HepG2 (cell line): ENCODE results near the gene MMRN1. TPM values are rescaled to one million over a fixed set of nuclear protein-coding genes. Genes with fewer than 3 reads are reported as not detected.

Experiments
- ATAC-seq: fragments of 200-7000 bp; cut with Tn5 transposase; 3 replicates; pipeline ENCODE4 v1.9.1; 2020; ENCODE audit warnings: mild to moderate bottlenecking, moderate library complexity
- BruUV-seq: library from RNA; stranded (reverse); fragments of 400-500 nt; replicated peaks from 2 replicates; lab custom pipeline; 2021; lab: Mats Ljungman, UMichigan
- CTCF ChIA-PET: fragments of 300-600 bp; formaldehyde crosslinking; extraction: SDS; loops from one replicate; lab custom pipeline; 2021; ENCODE audit warnings: low total read pairs, inconsistent platforms, low intra/inter-chr PET ratio; lab: Yijun Ruan, JAX
- POLR2A ChIA-PET: fragments of 350-600 bp; sonication (Branson Sonifier 250); formaldehyde crosslinking; loops from one replicate; lab custom pipeline; 2020; ENCODE audit warnings: antibody characterized with exemption, inconsistent platforms; lab: Yijun Ruan, JAX
- DNase-seq: peaks from one replicate; pipeline ENCODE4 v3.0.0-alpha.2; 2015; ENCODE audit warnings: low spot score
- FAIRE-seq: peaks from 3 replicates; lab custom pipeline; 2011; peaks lifted over from hg19 to GRCh38; lab: Jason Lieb, UNC
- H2AFZ ChIP-seq: one replicate; pipeline ENCODE4 v1.6.1; 2011; ENCODE audit warnings: low read length, inconsistent platforms
- H3K27ac ChIP-seq: fragments of 300-600 bp; 3 replicates; pipeline ENCODE4 v1.8.0; 2011; ENCODE audit warnings: mixed run types, mild to moderate bottlenecking, mixed read lengths, low read length, inconsistent platforms; ENCODE audit not compliant: insufficient read depth; ENCODE audit errors: extremely low read length
- H3K27me3 ChIP-seq, 2 experiments: fragments of 200-600 bp in 1 of 2; 2 replicates in 1 of 2; 3 replicates in 1 of 2; pipeline versions ENCODE4 v1.6.0 to v1.8.0; 2011; ENCODE audit warnings: low read length in 2 of 2, mild to moderate bottlenecking in 2 of 2, moderate library complexity in 2 of 2, inconsistent platforms in 1 of 2; ENCODE audit not compliant: insufficient read depth in 2 of 2, control insufficient read depth in 1 of 2
- H3K36me3 ChIP-seq, 2 experiments: fragments of 200-600 bp in 1 of 2; replicated peaks in 1 of 2; 2 replicates in 1 of 2; 3 replicates in 1 of 2; pipeline versions ENCODE4 v1.5.1 to v1.8.0; 2011; ENCODE audit warnings: low read length in 2 of 2, inconsistent platforms in 1 of 2; ENCODE audit not compliant: insufficient read depth in 2 of 2, control insufficient read depth in 1 of 2
- H3K4me1 ChIP-seq: 2 replicates; pipeline ENCODE4 v1.5.1; 2012; ENCODE audit warnings: low read length, inconsistent platforms; ENCODE audit not compliant: insufficient read depth
- H3K4me2 ChIP-seq: 2 replicates; pipeline ENCODE4 v1.6.0; 2011; ENCODE audit warnings: low read depth, low read length, inconsistent platforms
- H3K4me3 ChIP-seq, 3 experiments: fragments of 200-600 bp in 1 of 3; sonication (generic), shearing (Covaris generic) in 1 of 3; replicated peaks in 1 of 3; 2 replicates each; pipeline ENCODE4 v1.5.1; 2011 to 2016; ENCODE audit warnings: low read length in 3 of 3, inconsistent platforms in 2 of 3, low read depth in 2 of 3, mild to moderate bottlenecking in 2 of 3, control low read depth in 1 of 3, mixed read lengths in 1 of 3; ENCODE audit not compliant: insufficient read depth in 1 of 3
- H3K79me2 ChIP-seq: one replicate; pipeline ENCODE4 v1.6.1; 2011; ENCODE audit warnings: low read length, inconsistent platforms; ENCODE audit not compliant: insufficient read depth
- H3K9ac ChIP-seq: 2 replicates; pipeline ENCODE4 v1.6.0; 2011; ENCODE audit warnings: mild to moderate bottlenecking, low read depth, low read length, inconsistent platforms; ENCODE audit not compliant: insufficient read depth
- H3K9me3 ChIP-seq: 2 replicates; pipeline ENCODE4 v1.5.1; 2012; ENCODE audit warnings: mild to moderate bottlenecking, low read length
- H4K20me1 ChIP-seq: 2 replicates; pipeline ENCODE4 v1.6.0; 2011; ENCODE audit warnings: inconsistent platforms, mild to moderate bottlenecking, low read length, moderate library complexity; ENCODE audit not compliant: insufficient read depth
- ATAD3A ChIP-seq: sonication (generic); formaldehyde crosslinking; IDR thresholded peaks from 2 replicates; pipeline ENCODE4 v1.4.0; 2020; ENCODE audit warnings: missing genetic modification reagents
- HMG20A ChIP-seq: IDR thresholded peaks from 2 replicates; pipeline ENCODE4 v1.6.1; 2016; ENCODE audit warnings: borderline replicate concordance
- JDP2 ChIP-seq: sonication (generic); formaldehyde crosslinking; IDR thresholded peaks from 2 replicates; pipeline ENCODE4 v1.8.1; 2022; ENCODE audit warnings: missing genetic modification reagents, borderline replicate concordance
- KDM5A ChIP-seq: fragments of 200-600 bp; sonication (generic); IDR thresholded peaks from 2 replicates; pipeline ENCODE4 v1.7.0; 2018; ENCODE audit warnings: antibody characterized with exemption, mild to moderate bottlenecking, low read length, borderline replicate concordance
- MAFG ChIP-seq: sonication (generic); formaldehyde crosslinking; IDR thresholded peaks from 2 replicates; pipeline ENCODE4 v1.5.1; 2020; ENCODE audit warnings: mild to moderate bottlenecking, missing genetic modification reagents
- MTA1 ChIP-seq: sonication (generic); formaldehyde crosslinking; IDR thresholded peaks from 2 replicates; pipeline ENCODE4 v1.4.0; 2020; ENCODE audit warnings: missing genetic modification reagents, mild to moderate bottlenecking, borderline replicate concordance
- PRPF4 ChIP-seq: fragments of 200-400 bp; formaldehyde crosslinking; IDR thresholded peaks from 2 replicates; pipeline ENCODE4 v1.6.1; 2016; ENCODE audit warnings: low read length, low read depth; ENCODE audit not compliant: poor library complexity, severe bottlenecking
- SAFB2 ChIP-seq: sonication (generic); formaldehyde crosslinking; IDR thresholded peaks from 2 replicates; pipeline ENCODE4 v1.5.1; 2020; ENCODE audit warnings: missing genetic modification reagents, low read depth, mild to moderate bottlenecking, borderline replicate concordance
- SMARCC2 ChIP-seq: fragments of 450-650 bp; IDR thresholded peaks from 2 replicates; pipeline ENCODE4 v1.6.1; 2017; ENCODE audit warnings: antibody characterized with exemption, mild to moderate bottlenecking
- SMC3 ChIP-seq: IDR thresholded peaks from 2 replicates; pipeline ENCODE4 v1.6.1; 2011; ENCODE audit warnings: low read length, improper control_type of control experiment
- SOX13 ChIP-seq, 3 experiments: fragments of 450-650 bp in 1 of 3; sonication (generic) in 1 of 3; formaldehyde crosslinking in 1 of 3; IDR thresholded peaks in 2 of 3; conservative IDR thresholded peaks in 1 of 3; 2 replicates each; pipeline versions ENCODE4 v1.5.0 to v1.6.1; 2016 to 2020; ENCODE audit warnings: antibody characterized with exemption in 1 of 3, mild to moderate bottlenecking in 1 of 3, missing compliant biosample characterization in 1 of 3, missing genetic modification reagents in 1 of 3, moderate library complexity in 1 of 3
- SUZ12 ChIP-seq: fragments of 150-350 bp; IDR thresholded peaks from 2 replicates; pipeline ENCODE4 v1.6.1; 2014; ENCODE audit warnings: low read depth, low read length
- WGBS: methylation state at CpG from one replicate; pipeline ENCODE4 v1.1.6; 2017; ENCODE audit warnings: low lambda C conversion rate; 5-methylcytosine and 5-hydroxymethylcytosine counted together
- in situ Hi-C: cut with HindIII; loops from 2 replicates; pipeline ENCODE4 v1.10.0; 2017; ENCODE audit warnings: low pct_unique_long_range_greater_than_20kb; ENCODE audit not compliant: extremely low pct_ligation_motif_present
- intact Hi-C: fragments of 100-400 bp; cut with micrococcal nuclease; formaldehyde crosslinking; loops from one replicate; pipeline ENCODE4 v1.10.0; 2022; ENCODE audit not compliant: unreplicated experiment
- polyA plus RNA-seq, 8 experiments: library from polyadenylated mRNA; depleted of rRNA in 3 of 8; stranded (reverse) in 7 of 8; unstranded in 1 of 8; fragments of >200 nt; fragmentation: Illumina TruSeq in 4 of 8; extraction: Trizol in 4 of 8; gene quantifications; 2 replicates each; pipeline versions ENCODE4 v1.2.1 to v1.2.3, GENCODE V29; 2011 to 2016; ENCODE audit warnings: low read depth in 4 of 8, missing spikeins in 1 of 8, mixed read lengths in 1 of 8; ENCODE audit not compliant: insufficient read depth in 1 of 8
- total RNA-seq, 5 experiments: library from RNA; depleted of rRNA; stranded (reverse); fragments of >200 nt; fragmentation: Illumina TruSeq; extraction: Trizol; gene quantifications; 2 replicates each; pipeline ENCODE4 v1.2.3, GENCODE V29; 2016; ENCODE audit warnings: low read depth in 1 of 5
- TF ChIP-seq, protein P1 (sequence below): sonication (generic); formaldehyde crosslinking; IDR thresholded peaks from 2 replicates; pipeline ENCODE4 v1.8.1; 2023; ENCODE audit warnings: mild to moderate bottlenecking, moderate library complexity, missing genetic modification reagents
- TF ChIP-seq, protein P2 (sequence below): IDR thresholded peaks from 2 replicates; pipeline ENCODE4 v1.6.1; 2016; ENCODE audit warnings: mild to moderate bottlenecking

The MMRN1 gene
- total and polyA plus RNA-seq, 2 of the 13 experiments (the other 11 are each of a cell fraction or from before 2014, with no cell fraction given) = not detected

DNA sequence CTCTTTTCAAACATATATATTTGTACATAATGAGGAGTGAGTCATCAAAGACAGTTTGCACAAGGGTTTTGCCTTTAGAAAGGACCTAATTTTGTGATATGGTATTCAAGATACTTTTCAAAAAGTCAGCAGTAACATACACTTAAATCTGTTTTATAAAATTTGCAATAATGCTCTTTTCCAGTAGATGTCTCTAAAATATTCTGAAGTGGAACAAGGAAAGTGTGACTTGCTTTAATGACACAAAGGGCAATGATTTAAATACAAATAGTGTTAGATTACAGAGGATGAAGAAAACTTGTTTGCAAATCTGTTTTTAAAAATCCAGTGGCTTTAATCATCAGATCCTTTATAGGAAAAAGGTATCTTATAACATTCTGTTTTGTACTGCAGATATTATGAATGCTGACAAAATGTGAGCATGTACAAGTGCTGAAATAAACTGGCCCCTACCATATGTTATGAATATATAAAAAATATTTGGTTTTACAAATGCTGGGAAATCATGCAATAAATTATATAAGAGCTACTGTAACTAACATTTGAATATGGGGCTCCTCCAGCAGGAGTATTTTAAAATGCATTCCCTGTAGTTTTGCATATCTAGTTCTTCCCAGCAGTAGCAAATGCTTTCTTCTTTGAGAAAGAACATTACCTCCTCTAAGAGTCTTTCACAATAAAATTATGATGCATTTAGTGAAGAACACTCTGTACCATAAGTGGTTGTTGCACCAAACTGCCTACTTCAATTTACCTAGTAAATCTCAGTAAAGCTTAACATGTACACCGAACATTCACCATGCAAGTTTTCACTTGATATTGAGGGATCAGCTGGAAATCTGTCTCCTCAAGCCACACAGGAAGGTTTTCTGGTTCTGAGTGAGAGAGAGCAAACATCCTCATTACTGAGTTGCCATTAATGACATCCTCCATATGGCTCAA, 20.2 kb downstream of the MMRN1 start:
- Histone ChIP-seq H3K4me1 (no peaks in the 10 kb centered on the region), H3K4me2 (no peak overlapping the region), H3K79me2 (no peaks in the 10 kb centered on the region), H4K20me1 (no peaks in the 10 kb centered on the region), H3K9ac (no peak overlapping the region), H3K27ac (no peak overlapping the region), H3K9me3 (no peaks in the 10 kb centered on the region), H3K27me3 (no peaks in the 10 kb centered on the region), H3K4me3 (no peak overlapping the region), H2AFZ (no peak overlapping the region), H3K36me3 (no peaks in the 10 kb centered on the region)
- intact Hi-C loops (no loop called here), in situ Hi-C loops (loop anchor here (25.0 kb wide), 1 partner anchor 678 kb away; no protein-coding TSS in a partner anchor)
- DNase-seq (no peak), ATAC-seq (no peak), FAIRE-seq (no peak)
- ChIA-PET POLR2A (no interaction called here), CTCF (no interaction called here)
- BruUV-seq = no TSS peak
- 0% methylated on average over 1 of the region's 1 CpG for WGBS
- no peak for TF ChIP-seq JDP2 (CRISPR knock-in tag)
- TF ChIP-seq SMC3 = no peak
- no peak for TF ChIP-seq MTA1 (CRISPR knock-in tag)
- TF ChIP-seq HMG20A (CRISPR knock-in tag) = no peak
- no peak for TF ChIP-seq PRPF4
- TF ChIP-seq, protein P1, sequence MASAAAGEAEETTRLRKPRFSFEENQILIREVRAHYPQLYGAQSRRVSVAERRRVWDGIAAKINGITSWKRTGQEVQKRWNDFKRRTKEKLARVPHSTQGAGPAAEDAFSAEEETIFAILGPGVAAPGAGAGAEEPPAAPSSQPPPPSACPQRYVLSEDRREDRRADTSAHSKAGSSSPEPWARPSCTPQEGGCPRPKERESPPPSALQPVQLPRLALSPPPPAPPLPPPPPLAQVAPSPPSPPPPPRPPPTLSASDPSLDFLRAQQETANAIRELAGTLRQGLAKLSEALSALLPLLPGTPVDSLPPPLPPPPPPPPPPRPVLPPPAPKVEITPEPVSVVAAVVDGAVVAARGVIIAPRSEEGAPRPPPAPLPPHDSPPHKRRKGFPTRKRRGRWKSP = no peak
- no peak for TF ChIP-seq SOX13 (IDR thresholded peaks at IDR 0.05)
- TF ChIP-seq SOX13 (CRISPR knock-in tag; conservative IDR thresholded peaks at IDR 0.05 in 1 of 2, IDR thresholded peaks at IDR 0.05 in 1 of 2) = no peak
- TF ChIP-seq, protein P2, sequence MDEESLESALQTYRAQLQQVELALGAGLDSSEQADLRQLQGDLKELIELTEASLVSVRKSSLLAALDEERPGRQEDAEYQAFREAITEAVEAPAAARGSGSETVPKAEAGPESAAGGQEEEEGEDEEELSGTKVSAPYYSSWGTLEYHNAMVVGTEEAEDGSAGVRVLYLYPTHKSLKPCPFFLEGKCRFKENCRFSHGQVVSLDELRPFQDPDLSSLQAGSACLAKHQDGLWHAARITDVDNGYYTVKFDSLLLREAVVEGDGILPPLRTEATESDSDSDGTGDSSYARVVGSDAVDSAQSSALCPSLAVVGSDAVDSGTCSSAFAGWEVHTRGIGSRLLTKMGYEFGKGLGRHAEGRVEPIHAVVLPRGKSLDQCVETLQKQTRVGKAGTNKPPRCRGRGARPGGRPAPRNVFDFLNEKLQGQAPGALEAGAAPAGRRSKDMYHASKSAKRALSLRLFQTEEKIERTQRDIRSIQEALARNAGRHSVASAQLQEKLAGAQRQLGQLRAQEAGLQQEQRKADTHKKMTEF (CRISPR knock-in tag) = no peak
- TF ChIP-seq MAFG = no peak
- no peak for TF ChIP-seq ATAD3A (CRISPR knock-in tag)
- TF ChIP-seq SMARCC2 = no peak
- TF ChIP-seq SUZ12 = no peak
- TF ChIP-seq KDM5A = no peak
- no peak for TF ChIP-seq SAFB2
